Measurements from ENCODE around the gene COL5A1.

DNA sequence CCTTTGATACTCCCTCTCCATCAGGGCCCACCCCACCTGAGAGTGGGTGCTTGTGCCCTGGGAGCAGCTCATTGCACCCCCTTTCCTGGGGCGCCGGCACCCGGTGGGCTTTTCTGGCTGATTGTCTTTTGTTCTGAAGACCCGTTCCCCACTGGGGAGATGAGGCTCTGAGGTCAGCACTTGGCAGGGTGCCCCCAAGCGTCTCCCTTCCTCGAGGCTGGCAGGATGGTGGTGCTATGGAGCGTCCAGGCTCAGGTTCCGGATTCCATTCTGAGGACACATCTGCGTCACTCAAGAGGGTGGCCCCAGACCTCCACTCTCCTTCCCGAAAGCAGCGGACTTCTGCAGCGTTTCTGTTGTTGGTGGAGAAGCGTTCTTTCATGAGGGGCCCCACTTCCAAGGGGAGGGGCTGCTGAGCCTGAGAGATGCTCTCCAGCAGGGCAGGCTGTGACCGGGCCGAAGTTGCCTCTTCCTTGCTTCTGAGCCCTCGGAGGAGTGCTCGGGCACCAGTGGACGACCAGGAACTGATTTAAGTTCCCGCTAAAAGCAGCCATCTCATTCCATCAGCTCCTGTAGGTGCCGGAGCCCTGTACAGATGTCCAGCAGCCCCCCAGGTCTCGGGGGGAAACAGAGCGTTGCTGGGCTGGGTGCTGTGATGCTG lies 42.2 kb downstream of the COL5A1 start:
- no peak for TF ChIP-seq GATA2 (IDR thresholded peaks at IDR 0.05; ENCODE audit: low read depth, low read length)
- no peak for TF ChIP-seq GATA3 (IDR thresholded peaks at IDR 0.05; ENCODE audit: low read depth, low read length)

Data from SH-SY5Y (cell line).